Hepatocyte (in vitro differentiated cells): ENCODE measurements around the gene PVALEF.

ENCODE experiments used
- EZH2 ChIP-seq: fragments of 200-600 bp; sonication (generic); IDR thresholded peaks from 2 replicates; pipeline ENCODE4 v1.6.1; 2016; ENCODE audit warnings: antibody characterized with exemption, mild to moderate bottlenecking, borderline replicate concordance
- EZH2phosphoT487 ChIP-seq: fragments of 200-600 bp; sonication (generic); IDR thresholded peaks from one replicate; pipeline ENCODE4 v1.6.1; 2018; ENCODE audit warnings: antibody characterized with exemption, mild to moderate bottlenecking, low read depth, moderate library complexity; ENCODE audit not compliant: unreplicated experiment, severe bottlenecking
- TF ChIP-seq, protein P1 (sequence below): fragments of 200-600 bp; sonication (generic); IDR thresholded peaks from 2 replicates; pipeline ENCODE4 v1.5.1; 2016; ENCODE audit warnings: antibody characterized with exemption, mild to moderate bottlenecking; ENCODE audit not compliant: poor library complexity

DNA sequence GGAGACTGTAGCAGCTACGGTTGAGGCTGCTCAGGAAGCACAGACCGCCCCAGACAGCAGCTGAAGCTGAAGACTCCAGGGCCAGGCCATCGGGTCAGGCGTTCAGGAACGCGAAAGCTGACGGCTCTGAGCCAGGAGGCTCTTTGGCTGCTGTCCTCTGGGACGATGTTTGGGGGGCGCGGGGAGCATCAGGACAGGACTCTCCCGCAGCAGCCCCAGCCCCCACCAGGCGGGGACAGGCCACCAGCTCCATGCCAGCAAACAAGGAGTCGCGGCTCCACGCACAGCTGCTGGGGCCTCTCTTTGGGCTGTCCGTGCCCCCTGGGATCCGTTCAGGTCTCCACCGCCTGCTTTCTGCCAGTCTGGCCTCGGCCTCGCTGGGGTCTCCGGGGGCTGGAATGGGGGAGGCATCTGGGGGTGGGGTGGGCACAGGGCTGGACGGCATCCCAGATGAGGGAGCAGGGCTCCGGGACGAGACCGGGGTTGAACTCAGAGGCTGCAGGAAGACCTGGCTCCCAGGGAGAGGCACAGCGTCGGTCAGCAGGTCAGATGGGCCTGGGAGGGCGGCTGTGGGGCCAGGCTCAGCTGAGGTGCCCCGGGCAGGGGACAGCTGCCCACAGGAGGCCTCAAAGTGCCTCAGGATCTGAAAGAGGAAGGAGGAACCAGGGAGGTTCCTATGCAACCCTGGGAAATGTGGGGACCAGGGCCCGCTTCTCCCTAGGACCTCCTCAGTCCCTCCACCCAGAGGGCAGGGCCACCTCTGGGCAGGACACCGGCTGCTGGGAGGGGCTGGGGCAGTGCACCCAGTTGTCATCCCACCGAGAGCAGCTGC, 63.7 kb downstream of the PVALEF start:
- TF ChIP-seq, protein P1, sequence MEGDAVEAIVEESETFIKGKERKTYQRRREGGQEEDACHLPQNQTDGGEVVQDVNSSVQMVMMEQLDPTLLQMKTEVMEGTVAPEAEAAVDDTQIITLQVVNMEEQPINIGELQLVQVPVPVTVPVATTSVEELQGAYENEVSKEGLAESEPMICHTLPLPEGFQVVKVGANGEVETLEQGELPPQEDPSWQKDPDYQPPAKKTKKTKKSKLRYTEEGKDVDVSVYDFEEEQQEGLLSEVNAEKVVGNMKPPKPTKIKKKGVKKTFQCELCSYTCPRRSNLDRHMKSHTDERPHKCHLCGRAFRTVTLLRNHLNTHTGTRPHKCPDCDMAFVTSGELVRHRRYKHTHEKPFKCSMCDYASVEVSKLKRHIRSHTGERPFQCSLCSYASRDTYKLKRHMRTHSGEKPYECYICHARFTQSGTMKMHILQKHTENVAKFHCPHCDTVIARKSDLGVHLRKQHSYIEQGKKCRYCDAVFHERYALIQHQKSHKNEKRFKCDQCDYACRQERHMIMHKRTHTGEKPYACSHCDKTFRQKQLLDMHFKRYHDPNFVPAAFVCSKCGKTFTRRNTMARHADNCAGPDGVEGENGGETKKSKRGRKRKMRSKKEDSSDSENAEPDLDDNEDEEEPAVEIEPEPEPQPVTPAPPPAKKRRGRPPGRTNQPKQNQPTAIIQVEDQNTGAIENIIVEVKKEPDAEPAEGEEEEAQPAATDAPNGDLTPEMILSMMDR: no peak
- TF ChIP-seq EZH2 (no peak), EZH2phosphoT487 (no peak)
